Measurements from ENCODE around the gene DLGAP1.

The DLGAP1 gene

GRCh38 chr18:4441098-4441497 is 14.0 kb downstream of the DLGAP1 start:
- Histone ChIP-seq H2AFZ (ENCODE audit: low read length) (no peak overlapping the region), H3K4me1 (ENCODE audit: insufficient read depth, low read length, severe bottlenecking) (no peaks in the 10 kb centered on the region), H3K27me3 (ENCODE audit: insufficient read depth, low read length) (no peaks in the 10 kb centered on the region), H3K4me3 (ENCODE audit: low read depth, low read length, poor library complexity, severe bottlenecking) (no peak overlapping the region), H3F3A (ENCODE audit: insufficient read depth, low read length) (no peaks in the 10 kb centered on the region), H3K27ac (ENCODE audit: low read depth, low read length, poor library complexity, severe bottlenecking) (no peak overlapping the region), H3K4me2 (ENCODE audit: low read length) (no peak overlapping the region), H3K9me2 (ENCODE audit: low read depth, low read length) (no peaks in the 10 kb centered on the region), H3K79me2 (ENCODE audit: insufficient read depth, low read length) (no peaks in the 10 kb centered on the region), H3K36me3 (ENCODE audit: insufficient read depth, low read length) (no peaks in the 10 kb centered on the region), H3K9me3 (ENCODE audit: low read length) (no peaks in the 10 kb centered on the region), H3K9ac (ENCODE audit: low read length) (no peak overlapping the region), H4K20me1 (ENCODE audit: insufficient read depth, low read length) (no peaks in the 10 kb centered on the region)
- TF ChIP-seq EZH2 (IDR thresholded peaks at IDR 0.05; ENCODE audit: borderline replicate concordance, low read length) (no peak), CTCF (IDR thresholded peaks at IDR 0.05; ENCODE audit: low read length) (no peak)

- no peak overlapping the region for H3K4me3 ChIP-seq (ENCODE audit: low read depth, low read length, poor library complexity, severe bottlenecking)
- no peaks in the 10 kb centered on the region for H3K9me2 ChIP-seq (ENCODE audit: low read depth, low read length)
- H3K4me1 ChIP-seq (ENCODE audit: insufficient read depth, low read length, severe bottlenecking), result no peaks in the 10 kb centered on the region
- TF ChIP-seq EZH2 (IDR thresholded peaks at IDR 0.05; ENCODE audit: borderline replicate concordance, low read length) (no peak), CTCF (IDR thresholded peaks at IDR 0.05; ENCODE audit: low read length) (no peak)
- no peaks in the 10 kb centered on the region for H3K27me3 ChIP-seq (ENCODE audit: insufficient read depth, low read length)
- H2AFZ ChIP-seq (ENCODE audit: low read length), result no peak overlapping the region
- no peaks in the 10 kb centered on the region for H3F3A ChIP-seq (ENCODE audit: insufficient read depth, low read length)
- H3K9ac ChIP-seq (ENCODE audit: low read length), result no peak overlapping the region
- no peak overlapping the region for H3K4me2 ChIP-seq (ENCODE audit: low read length)
- no peaks in the 10 kb centered on the region for H4K20me1 ChIP-seq (ENCODE audit: insufficient read depth, low read length)
- no peaks in the 10 kb centered on the region for H3K9me3 ChIP-seq (ENCODE audit: low read length)
- H3K27ac ChIP-seq (ENCODE audit: low read depth, low read length, poor library complexity, severe bottlenecking), result no peak overlapping the region
- H3K79me2 ChIP-seq (ENCODE audit: insufficient read depth, low read length), result no peaks in the 10 kb centered on the region
- H3K36me3 ChIP-seq (ENCODE audit: insufficient read depth, low read length), result no peaks in the 10 kb centered on the region
Observed at GRCh38 chr18:4438938-4439337, 16.2 kb downstream of the DLGAP1 start.

GRCh38 chr18:4433717-4434116 is 21.4 kb downstream of the DLGAP1 start:
- no peaks in the 10 kb centered on the region for H4K20me1 ChIP-seq (ENCODE audit: insufficient read depth, low read length)
- no peaks in the 10 kb centered on the region for H3F3A ChIP-seq (ENCODE audit: insufficient read depth, low read length)
- H3K4me2 ChIP-seq (ENCODE audit: low read length), result no peak overlapping the region
- no peaks in the 10 kb centered on the region for H3K27me3 ChIP-seq (ENCODE audit: insufficient read depth, low read length)
- no peaks in the 10 kb centered on the region for H3K36me3 ChIP-seq (ENCODE audit: insufficient read depth, low read length)
- H3K79me2 ChIP-seq (ENCODE audit: insufficient read depth, low read length), result no peaks in the 10 kb centered on the region
- H3K4me3 ChIP-seq (ENCODE audit: low read depth, low read length, poor library complexity, severe bottlenecking), result no peak overlapping the region
- H3K9me2 ChIP-seq (ENCODE audit: low read depth, low read length), result no peaks in the 10 kb centered on the region
- no peak overlapping the region for H3K27ac ChIP-seq (ENCODE audit: low read depth, low read length, poor library complexity, severe bottlenecking)
- H3K9me3 ChIP-seq (ENCODE audit: low read length), result no peaks in the 10 kb centered on the region
- no peak overlapping the region for H2AFZ ChIP-seq (ENCODE audit: low read length)
- no peaks in the 10 kb centered on the region for H3K4me1 ChIP-seq (ENCODE audit: insufficient read depth, low read length, severe bottlenecking)
- TF ChIP-seq CTCF (IDR thresholded peaks at IDR 0.05; ENCODE audit: low read length) (no peak), EZH2 (IDR thresholded peaks at IDR 0.05; ENCODE audit: borderline replicate concordance, low read length) (no peak)
- H3K9ac ChIP-seq (ENCODE audit: low read length), result no peak overlapping the region

All from OCI-LY1 (cell line).